Ramos (cell line): ENCODE results near the gene ADAMTS10.
"Not testable (repeated sequence)": the region's sequence is repeated elsewhere in the genome, so short reads cannot be mapped to it uniquely, and the experiment has no call there.

ENCODE experiments used
- in situ Hi-C: fragments of 300-500 bp; cut with MboI; formaldehyde crosslinking; loops from one replicate; pipeline ENCODE4 v1.14.3; 2022; ENCODE audit warnings: low sequenced_read_pairs; ENCODE audit not compliant: unreplicated experiment

The ADAMTS10 gene

DNA sequence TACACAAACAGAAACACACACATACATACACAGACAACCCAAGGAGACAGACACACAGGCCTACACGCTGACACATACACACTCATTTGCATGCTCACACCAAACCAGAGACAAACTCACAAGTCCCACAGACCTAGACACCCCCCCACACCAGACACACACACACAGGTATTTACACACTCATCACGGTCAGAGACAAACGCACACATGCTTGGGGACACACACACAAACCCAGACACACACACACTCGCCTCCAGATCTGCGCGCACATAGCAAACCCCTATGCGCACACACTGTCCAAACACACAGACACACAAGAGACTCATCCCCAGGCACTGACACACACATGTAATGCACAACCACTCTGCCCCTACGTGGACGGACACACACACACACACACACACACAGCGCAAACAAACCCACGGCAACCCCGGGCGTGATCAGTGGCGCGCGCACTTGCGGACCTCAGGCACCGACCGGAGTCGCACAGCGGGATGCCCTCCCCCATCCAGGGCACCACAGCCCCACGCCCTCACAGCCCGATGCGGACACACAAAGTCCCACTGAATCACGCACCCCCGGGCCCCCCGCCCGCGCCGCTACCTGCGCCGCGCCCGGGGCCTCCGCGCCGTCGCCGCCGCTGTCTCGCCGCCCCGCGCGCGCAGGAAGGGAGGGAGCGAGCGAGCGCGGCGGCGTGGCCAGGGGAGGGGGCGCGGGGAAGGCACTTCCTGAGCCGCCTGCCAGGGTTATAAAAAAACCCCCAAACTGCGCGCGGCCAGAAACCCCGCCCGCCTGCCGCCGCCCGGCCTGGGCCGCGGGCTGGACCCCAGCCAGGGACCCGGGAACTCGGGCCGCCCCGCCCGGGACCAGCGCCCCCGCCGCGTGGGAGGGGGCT lies at the start of gene ADAMTS10:
ADAMTS10 (minus strand) TSS at position 675 of the 895 bp plus-strand sequence. CDS start 5,005 bp downstream, outside the sequence.
- in situ Hi-C loops = no loop called here

DNA sequence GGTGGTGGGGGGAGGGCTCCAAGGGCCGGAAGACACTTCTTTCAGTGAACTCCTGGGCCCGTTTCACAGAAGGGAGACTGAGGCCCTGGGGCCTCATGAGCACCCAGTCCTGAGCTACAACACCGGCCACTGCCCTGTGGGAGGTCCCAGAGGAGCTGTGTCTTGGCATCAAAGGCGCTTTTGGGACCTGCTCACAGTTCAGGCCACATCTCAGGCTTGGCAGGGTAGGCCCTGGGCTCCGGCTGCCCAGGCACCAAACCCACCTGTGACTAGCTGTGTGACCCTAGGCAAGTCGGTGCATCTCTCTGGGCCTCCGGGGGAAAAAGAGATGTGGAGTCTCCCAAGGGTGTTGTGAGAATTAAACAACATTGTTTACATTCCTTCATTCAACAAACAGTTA lies 49.4 kb upstream of the ADAMTS10 start:
- in situ Hi-C loops = loop anchor here (5.0 kb wide), 1 partner anchor 32 kb away; no protein-coding TSS in a partner anchor

DNA sequence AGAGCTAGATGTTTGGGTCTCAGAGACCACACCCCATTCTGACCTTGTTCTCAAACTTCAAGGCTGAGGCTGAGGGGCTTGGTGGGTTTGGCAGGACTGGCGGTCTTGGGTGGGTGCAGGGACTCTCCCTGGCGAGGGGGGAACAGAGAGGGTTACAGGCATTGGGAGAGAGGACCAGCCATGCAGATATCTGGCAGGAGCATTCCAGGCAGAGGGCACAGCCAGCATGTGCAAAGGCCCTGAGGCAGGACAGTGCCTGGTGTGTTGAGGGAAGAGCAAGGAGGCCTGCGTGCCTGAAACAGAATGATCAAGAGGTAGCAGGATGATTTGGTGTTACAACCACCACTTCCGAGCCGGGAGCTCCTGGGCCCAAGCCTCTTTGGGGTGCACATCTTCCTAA lies 47.4 kb upstream of the ADAMTS10 start:
- in situ Hi-C loops = loop anchor here (5.0 kb wide), 1 partner anchor 34 kb away; no protein-coding TSS in a partner anchor

DNA sequence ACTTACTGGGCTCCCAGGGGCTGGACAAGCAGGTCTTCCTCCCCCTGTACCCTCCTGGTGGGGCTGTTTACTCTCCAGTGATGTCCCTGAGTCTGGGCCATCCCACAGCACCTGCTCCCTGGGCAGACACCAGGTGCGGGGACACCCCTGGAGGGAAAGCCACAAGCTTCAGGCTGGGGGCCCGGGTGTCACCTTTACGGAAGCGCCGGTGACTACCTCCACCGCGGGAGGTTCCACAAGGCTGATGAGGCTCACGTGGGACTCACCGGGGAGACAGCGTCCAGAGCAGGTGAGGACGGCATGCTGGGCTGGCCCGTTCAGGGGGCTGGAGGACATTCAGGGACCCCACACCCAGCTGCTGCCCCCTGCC lies 44.8 kb upstream of the ADAMTS10 start:
- in situ Hi-C loops = loop anchor here (5.0 kb wide), 1 partner anchor 37 kb away; no protein-coding TSS in a partner anchor

DNA sequence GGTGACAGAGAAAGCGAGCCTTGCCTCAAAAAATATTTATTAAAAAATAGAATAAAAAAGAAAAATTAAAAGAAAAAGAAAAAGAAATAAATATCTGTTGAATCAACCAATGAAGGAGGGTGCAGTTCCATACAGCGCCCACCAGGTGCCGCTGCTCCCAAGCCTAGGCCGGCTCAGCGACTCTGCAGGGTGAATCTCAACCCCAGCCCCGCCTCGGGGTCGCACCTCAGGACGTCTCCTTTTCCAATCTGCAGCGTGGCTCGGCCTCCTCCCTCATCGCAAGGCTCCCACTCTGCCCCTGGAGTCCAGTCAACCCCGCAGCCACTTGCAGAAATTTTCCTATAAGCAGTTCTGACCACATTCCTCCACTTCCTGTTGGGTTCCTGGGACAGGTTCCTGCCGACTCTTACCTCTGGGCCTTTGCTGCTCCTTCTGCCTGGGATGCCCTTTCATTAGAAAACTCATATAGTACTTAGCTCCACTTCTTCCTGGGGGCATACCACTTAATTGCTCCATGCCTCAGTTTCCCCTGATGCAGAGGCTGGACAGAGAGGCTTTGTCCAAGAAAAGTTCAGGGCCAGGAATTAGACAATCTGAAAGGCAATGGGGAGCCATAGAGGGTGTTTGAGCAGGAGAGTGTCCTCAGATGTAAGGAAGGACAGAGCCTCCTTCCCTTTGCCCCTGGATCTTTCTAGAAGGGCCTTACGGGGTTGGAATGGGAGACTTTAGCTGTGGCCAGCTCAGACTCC lies 44.2 kb upstream of the ADAMTS10 start:
- in situ Hi-C loops = loop anchor here (5.0 kb wide), 1 partner anchor 38 kb away; no protein-coding TSS in a partner anchor

DNA sequence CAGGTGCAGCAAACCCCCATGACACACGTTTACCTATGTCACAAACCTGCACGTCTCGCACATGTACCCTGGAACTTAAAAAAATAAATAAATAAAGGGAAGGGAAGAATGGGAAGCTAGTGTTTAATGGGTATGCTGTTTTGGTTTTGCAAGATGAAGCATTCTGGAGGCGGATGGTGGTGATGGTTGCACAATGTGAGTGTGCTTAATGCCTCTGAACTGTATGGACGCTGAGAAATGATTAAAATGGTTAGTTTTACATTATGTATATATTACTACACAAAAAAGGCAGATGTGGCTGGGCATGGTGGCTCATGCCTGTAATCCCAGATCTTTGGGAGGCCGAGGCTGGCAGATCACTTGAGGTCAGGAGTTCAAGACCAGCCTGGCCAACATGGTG lies 37.7 kb upstream of the ADAMTS10 start:
- in situ Hi-C loops = no loop called here

DNA sequence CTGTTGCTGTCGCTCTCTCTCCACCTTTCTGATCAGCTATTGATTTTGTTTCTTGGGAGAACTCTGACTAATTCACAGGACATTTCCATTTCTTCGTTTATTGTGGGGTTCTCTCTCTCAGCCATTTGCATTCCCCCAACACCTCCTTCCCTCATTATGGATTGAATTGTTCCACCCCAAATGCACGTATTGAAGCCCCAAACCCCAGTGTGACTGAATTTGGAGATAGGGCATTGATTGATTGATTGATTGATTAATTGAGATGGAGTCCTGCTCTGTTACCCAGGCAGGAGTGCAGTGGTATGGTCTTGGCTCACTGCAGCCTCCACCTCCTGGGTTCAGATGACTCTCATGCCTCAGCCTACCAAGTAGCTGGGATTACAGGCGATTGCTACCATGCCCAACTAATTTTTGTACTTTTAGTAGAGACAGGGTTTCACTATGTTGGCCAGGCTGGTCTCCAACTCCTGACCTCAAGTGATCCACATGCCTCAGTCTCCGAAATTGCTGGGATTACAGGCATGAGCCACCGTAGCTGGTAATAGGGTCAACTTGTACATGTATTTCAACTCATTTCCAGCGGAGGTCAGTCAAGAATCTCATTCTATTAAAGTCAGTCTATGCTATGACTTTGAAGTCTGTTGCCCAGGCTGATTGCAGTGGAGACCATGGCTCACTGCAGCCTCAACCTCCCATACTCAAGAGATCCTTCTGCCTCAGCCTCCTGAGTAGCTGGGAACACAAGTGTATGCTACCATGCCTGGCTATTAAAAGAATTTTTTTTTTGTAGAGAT lies 33.5 kb upstream of the ADAMTS10 start:
- in situ Hi-C loops = no loop called here

DNA sequence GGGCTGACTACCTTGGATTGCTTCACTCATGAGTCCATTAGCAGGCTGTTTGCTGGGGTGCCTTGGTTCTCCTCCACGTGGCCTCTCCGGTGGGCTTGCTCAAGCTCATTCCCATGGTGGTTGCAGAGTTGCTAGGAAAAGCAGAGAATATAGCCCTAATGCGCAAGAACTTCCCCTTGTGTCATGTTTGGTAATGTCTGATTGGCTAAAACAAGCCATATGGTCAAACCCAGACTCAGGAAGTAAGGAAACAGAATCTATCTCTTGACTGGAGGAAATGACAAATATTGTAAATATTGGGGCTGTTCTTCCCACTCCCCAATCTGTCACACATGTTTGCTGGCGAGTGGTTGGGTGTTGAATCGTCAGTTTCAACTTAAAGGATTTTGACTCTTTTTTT lies 32.0 kb upstream of the ADAMTS10 start:
- in situ Hi-C loops = no loop called here

DNA sequence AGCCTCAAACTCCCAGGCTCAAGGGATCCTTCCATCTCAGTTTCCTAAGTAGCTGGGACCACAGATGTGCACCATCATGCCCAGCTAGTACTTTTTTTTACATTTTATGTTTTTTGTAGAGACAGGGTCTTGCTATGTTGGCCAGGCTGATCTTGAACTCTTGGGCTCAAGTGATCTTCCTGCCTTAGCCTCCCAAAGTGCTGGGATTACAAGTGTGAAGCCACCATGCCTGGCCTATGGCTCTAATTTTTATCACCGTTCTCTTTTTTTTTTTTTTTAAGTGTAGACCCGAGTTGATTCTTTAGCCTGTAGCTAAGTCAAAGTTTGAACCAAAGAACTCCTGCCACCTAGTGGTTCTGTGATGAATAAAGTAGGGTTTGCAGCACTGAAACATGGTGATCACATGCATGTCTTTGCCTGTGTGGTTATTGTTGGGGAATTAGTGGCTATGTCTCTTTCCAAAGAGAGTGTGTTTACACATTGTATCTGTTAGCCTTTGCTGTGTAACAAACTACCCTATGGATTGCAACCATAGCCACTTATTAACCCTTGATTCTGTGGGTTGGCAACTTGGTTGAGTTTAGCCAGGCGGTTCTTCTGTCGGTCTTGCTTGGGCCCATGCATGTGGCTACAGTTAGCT lies 31.5 kb upstream of the ADAMTS10 start:
- in situ Hi-C loops = no loop called here

DNA sequence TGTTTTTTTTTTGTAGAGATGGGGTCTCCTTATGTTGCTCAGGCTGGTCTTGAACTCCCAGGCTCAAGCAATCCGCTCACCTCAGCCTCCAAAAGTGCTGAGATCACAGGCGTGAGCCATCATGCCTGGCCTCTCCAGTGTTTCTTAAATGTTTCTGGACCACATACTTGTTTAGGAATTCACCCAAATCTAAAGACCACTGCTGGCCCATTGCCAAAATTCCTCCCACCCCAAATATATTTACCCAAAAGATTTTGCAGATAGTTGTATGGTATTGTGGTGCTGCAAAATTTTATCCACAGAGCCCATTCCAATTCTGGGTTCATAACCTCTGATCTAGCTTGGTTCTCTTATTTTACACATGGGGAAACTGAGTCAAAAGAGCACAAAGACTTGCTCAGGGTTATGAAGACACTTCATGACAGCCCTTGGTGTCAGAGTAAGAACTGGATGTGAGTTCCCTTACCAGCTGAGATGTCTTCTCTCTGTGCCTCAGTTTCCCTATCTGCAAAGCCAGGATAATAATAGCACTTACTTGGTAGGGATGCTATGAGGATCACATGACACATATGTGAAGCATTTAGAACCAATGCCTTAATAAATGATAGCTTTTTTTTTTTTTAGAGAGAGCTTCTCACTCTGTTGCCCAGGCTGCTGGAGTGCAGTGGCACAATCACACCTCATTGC lies 30.8 kb upstream of the ADAMTS10 start:
- in situ Hi-C loops = no loop called here

DNA sequence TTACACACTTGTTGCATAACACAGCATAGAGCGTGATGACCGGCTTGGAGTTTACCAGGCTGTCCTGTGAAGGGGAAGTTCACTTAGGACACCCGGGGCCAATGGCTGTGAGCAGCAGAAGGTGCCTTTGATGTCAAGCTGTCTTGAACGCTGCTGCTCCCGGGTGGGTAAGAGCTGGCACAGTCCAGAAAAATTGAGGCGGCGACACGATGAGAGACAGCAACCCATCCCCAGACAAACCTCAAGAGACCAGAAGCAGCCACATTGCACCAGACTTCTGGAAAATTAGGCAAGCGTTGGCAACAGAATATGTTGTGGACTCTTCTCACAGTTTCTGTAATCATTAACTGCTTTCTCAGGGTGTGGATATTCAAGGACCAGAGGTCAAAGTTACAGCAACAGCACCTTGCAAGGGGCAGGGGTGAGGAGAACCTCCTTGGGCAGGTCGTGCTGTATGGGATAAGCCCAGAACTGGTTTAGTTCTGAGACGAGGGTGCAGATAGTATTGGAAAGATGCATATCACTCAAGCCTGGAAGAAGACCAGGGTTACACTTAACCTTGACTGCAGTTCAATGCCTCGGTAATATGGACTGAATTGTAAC lies 30.0 kb upstream of the ADAMTS10 start:
- in situ Hi-C loops = no loop called here

DNA sequence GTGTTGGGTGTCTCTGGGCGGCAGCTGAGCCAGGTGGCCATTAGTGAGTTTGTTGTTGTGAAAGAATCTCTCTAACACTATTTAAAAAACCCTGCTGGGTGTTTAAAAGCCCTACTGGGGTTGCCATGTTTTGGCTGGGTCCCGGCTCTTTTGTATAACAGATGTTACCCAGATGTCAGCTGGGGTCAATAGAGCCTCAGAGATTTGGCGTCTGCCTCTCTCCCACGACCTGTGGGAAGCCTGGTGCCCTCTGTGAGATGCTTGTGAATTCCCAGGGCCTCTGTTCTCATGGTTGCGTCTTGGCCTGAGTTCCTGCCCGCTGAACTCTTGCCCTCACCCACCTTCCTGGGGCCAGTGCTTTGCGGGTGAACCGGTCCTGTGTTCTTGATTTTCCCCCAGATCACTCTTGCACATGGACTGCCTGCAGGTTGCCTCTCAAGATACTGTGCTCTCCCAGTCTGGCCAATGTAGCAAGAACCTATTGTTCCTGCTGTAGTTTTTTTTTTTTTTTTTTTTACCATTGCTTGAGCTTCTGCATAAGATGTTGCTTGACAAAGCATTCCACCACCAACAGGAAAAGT lies 29.4 kb upstream of the ADAMTS10 start:
- in situ Hi-C loops = no loop called here

DNA sequence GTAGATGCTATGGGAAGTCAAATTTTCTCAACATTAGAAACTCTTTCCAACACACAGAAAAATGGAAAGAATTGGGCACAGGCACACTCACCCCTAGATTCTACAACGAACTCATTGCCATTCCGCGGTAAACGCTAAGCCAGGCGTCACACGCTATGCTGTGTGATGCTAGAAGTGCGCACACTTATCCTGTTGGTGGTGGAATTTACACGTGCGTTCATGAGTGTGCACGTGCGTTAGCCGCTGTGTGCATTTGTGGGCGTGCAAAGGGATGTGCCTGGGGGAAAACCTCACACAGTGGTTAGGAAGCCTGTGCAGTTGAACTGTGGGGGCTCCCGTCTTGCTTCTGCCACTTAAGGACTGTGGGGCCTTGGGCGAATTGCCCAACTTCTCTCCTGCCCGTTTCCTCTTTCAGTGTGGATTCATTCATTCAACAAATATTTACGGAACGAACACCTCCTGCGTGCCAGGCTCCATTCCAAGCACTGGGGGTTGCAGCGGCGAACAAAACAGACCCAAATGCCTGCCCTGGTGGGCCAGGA lies 27.6 kb upstream of the ADAMTS10 start:
- in situ Hi-C loops = no loop called here

DNA sequence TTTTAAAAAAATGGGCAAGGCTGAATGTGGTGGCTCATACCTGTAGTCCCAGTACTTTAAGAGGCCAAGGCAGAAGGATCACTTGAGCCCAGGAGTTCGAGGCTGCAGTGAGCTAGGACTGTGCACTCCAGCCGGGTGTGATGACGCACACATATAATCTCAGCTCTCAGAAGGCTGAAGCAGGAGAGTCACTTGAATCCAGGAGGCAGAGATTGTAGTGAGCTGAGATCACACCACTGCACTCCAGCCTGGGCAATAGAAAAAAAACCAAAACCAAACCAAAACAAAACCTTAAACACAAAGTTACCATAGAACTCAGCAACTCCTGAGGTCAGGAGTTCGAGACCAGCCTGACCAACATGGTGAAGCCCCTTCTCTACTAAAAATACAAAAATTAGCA lies 26.6 kb upstream of the ADAMTS10 start:
- in situ Hi-C loops = not testable (repeated sequence)

DNA sequence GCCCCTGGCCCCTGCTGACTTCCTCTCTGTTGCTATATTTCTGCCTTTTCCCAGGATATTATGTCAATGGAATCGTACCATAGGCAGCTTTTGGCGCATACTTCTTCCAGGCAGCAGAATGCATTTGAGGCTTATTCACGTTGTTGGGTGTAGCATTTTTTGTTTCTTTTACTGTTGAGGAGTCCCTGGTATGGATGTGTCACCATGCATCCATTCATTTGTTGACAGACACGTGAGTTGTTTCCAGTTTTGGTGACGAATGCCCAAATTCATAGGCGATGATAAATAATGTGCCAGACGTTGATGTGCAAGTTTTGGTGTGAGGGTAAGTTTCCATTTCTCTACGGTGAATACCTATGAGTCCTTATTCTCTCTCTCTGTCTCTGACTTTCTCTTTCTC lies 24.9 kb upstream of the ADAMTS10 start:
- in situ Hi-C loops = no loop called here

DNA sequence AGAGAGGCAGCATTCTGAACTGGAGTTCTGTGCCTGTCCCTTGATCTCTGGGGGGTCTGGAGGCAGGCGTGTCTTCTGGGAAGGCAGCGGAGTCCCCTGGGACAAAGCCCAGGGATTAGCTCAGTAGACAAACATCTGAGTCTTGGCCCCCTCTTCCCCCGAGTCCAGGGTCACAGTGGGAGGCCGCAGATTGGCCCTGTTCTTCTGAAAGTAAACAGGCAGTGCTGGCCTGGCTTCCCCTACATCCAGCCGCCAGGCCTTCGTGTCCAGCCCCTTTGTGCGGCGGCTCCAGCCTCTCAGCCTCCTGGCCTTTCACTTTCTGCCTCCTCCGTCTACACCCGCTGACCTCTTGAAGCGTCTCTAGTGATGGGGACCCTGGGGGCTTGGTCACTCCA lies 20.9 kb upstream of the ADAMTS10 start:
- in situ Hi-C loops = no loop called here

DNA sequence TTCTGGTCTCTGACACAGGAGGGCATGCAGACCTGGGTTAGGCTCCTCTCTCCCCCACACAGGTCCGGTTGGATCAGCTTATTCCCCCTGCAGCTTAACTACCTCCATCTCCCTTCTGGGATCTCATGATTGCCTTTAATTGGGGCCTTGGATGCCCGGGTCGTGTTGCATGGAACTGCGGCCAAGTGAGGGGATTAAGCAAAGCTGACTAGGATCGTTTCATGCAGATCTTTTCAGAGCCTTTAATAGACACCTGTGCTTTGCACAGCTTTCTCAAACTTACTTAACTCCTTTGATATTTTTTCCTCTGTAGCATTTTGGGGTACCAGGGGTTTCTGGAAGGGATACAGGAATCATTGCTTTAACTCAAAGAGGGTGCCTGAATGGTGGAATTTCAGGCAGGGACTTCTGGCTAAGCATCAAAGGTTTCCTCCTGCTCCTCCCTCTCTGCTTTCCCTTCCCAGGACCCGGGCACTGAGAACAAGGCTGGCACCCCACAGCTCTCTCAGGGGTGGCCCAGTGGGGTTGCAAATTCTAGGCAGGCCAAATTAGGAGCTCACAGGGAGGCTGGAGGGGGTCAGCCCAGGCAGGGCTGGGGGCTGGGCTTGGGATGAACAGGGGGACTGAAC lies 20.4 kb upstream of the ADAMTS10 start:
- in situ Hi-C loops = no loop called here
